HG02623 (cell line): ENCODE measurements around the gene CAMTA1.
"Not testable (repeated sequence)": the region's sequence is repeated elsewhere in the genome, so short reads cannot be mapped to it uniquely, and the experiment has no call there.

Experiments used
- ATAC-seq: cut with Tn5 transposase; IDR thresholded peaks from one replicate; pipeline ENCODE4 v1.9.1; 2021; ENCODE audit warnings: moderate library complexity; ENCODE audit not compliant: unreplicated experiment

Gene CAMTA1

GRCh38 chr1:7587108-7587772 lies 802.0 kb downstream of the CAMTA1 start:
- ATAC-seq: no peak

- ATAC-seq: no peak
These were observed 802.7 kb downstream of the CAMTA1 start for GRCh38 chr1:7587773-7588456.

DNA sequence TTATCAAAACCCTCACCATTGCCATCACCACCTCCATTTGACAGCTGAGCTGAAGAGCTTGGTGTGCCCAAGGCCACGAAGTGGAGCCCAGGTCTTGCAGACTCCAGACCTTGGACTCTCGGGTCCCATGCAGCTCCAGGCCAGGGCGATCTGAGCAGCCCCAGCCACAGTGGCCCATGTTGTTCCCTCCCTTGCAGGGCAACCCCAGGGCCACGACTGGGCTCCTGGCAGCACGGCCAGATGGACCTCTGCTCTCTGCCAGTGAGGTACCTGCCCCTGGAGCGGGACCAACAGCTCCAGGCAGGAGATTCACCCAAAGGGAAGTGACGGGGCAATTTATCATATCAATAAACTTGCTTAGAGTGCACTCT lies 803.2 kb downstream of the CAMTA1 start:
- no peak for ATAC-seq

DNA sequence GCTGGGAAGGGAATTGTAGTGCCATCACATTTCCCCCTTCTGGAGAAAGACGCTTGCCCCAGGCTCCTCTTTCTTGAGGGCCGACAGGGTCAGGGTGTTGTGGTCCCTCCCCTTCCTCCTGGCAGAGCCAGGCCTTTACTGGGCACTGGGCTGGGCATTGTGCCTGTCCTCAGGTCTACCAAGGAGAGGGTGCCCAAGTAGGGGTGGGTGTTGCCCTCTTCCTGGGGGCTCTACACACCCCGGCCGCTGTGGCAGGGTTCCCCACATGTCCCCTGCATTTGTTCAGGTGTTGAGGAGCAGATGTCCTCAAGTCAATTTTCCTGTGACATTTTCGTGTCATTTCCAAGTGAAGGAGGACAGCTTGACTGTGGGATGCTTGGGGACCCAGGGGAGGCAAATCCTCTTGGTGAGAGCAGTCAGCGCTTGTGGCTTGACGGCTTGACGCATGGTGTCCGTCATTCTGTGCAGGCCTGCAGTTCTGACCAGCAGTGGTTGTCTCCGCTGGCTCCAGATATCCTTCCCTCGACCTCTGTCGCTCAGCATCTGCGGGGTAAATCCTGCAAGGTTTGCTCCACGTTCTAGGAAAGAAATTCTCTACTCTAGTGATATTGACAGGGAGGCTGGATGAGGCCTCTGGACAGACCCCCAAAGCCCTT lies 804.0 kb downstream of the CAMTA1 start:
- ATAC-seq: no peak

DNA sequence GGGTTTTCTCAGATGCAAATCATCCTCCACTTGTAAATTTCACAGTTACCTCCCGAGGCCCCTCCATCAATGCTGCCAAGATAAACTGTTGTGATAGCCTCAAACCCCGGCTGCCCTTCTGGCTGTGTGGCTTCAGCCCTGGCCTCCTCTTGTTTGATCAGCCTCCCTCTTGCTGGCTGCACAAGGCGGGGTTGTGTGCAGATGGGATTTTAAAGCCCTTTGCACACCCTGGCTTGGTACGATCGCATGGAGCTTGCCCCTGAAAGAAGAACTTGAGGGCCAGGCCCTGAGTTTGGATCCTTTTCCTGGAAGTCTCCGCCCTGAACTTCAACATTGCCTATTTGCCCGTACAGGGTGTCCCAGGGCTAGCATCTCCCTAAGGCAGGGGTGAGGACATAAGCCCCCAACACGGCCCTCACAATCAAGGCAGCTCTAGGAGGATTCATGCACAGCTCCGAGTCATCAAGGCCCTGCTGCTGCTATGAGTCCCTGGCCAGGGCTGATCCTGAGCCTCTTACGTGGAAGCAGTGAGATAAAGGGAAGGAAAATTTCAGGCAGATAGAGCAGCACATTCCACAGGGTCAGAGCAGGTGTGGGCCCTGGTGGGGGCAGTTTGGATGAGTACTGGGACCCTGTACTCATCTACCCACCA lies 804.6 kb downstream of the CAMTA1 start:
- no peak for ATAC-seq

DNA sequence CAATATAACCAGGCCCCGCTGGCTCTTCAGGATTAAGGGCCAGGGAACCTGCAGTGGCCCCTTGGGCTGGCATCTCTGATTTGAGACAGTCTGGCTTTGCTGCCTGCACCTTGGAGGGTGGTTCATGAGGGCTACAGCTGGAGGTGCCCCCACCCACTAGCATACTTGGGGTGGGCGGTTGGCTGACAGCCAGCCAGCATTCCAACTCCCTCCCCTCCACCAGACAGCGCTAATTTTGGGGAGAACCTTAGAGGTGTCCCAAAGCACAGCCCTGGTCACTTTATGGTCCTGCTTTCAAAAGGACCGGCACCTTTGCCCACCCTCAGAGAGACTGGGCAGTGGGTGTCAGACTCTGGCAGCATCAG lies 805.2 kb downstream of the CAMTA1 start:
- no peak for ATAC-seq

GRCh38 chr1:7591565-7591964 lies 806.3 kb downstream of the CAMTA1 start:
- no peak for ATAC-seq

GRCh38 chr1:7592120-7592798 lies 807.0 kb downstream of the CAMTA1 start:
- ATAC-seq: no peak

DNA sequence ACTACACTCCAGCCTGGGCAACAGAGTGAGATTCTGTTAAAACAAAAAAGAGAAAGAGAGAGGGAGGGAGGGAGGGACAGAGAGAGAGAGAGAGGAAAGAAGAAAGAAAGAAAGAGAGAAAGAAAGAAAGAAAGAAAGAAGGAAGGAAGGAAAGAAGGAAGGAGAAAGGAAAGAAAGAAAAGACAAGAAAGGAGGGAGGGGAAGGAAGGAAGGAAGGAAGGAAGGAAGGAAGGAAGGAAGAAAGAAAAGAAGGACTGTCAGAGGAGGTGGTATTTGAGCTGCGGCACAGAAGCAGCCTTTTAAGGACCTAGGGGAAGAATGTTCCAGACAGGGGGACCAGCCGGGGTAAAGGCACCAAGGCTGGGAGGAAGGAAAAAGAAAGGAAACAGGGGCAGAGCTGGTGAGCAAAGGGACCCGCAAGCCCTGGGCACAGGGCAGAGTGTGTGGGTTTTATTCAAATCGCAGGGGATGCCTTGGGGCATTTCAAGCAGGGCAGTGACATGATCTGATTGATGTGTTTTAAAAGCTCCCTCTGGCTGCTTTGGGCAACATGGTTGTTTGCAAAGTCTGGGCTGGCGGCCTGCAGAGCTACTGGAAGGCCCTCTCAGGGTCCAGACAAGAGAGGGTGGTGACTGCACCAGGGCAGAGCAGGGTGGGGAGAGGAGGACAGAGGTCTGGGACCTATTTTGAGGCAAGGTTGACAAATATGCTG lies 808.9 kb downstream of the CAMTA1 start:
- ATAC-seq: no peak

DNA sequence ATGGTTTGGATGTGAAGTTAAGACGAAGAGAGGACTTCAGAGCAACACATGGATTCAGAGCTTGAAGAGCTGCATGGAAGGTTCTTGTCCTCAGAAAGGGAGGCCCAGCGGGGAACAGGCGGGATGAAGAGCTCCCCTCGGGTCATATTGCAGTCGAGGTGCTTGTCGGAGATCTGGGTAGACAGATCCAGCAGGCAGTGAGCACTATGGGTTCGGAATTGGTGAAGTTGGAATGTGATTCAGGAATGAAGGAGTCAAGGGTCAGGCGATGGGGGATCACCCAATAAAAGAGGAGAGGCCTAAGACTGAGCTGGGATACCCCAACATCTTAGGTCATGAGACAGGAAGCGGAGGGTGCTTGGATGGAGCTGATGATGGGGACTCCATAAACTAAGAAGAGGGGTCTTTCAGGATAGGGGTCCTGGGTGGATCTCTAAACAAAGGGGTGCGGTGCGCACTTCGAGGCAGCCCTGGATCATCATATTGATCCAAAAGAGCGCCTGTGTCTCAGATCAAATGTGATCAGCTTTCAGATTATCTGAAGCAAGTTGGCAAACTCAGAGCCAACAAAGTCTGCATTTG lies 809.6 kb downstream of the CAMTA1 start:
- no peak for ATAC-seq

DNA sequence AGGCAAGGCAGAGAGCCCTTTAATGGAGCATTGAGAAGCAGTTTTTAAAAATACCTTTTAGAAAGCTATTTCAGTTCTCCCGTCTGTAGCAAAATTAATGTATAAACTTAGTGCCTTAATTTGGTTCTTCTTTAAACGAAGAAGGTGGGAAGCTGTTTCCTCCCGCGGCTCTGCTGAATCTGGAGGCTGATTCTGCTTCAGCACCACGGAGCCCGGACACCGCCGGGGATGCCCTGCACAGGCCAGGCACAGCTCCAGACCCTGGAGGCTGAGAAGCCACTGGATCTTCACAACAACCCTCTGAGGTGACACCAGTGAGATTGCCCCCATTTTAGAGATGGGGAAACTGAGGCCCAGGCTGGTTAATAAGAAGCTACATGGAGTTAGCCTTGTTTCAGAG lies 810.1 kb downstream of the CAMTA1 start:
- no peak for ATAC-seq

DNA sequence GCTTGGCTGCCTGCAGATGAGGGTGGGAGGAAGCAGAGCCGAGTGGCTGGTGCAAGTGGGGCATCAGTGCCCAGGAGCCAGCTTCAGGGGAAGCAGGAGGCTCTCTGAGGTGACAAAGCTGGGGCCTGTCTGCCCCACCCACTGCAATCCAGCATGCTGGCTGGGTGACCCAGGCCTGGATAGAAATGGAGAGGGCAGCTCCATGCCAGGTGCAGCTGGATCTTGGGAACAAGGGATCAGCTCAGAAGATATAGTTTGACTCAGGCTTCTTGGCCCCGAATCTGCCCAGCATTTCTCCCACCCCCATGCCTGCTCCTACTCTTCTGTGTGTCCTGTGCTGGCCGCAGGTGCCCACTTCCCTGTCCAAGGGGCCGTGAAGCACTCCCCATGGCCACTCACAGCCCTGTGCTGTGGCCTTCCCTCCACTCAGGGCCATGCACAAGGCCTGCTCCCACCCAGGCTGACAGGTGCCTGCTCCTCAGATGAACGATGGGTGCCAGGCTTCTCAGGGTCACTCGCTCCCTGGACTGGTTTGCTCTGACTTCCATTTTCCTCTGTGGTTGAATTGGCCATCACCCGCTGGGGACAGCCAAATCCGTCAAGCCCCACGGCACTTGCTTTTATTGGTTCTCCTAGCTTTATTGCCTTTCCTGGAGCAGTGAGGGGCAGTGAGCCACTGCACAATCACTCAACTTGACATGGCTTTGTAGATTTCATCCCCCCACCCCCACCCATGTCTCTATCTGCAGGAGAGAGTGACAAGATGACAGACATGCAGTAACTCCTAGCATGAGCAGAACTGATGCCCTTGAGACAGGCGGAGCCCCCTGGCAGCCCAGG lies 811.1 kb downstream of the CAMTA1 start:
- ATAC-seq: no peak

DNA sequence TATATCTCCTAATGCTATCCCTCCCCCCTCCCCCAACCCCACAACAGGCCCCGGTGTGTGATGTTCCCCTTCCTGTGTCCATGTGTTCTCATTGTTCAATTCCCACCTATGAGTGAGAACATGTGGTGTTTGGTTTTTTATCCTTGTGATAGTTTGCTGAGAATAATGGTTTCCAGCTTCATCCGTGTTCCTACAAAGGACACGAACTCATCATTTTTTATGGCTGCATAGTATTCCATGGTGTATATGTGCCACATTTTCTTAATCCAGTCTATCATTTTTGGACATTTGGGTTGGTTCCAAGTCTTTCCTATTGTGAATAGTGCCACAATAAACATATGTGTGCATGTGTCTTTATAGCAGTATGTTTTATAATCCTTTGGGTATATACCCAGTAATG lies 812.8 kb downstream of the CAMTA1 start:
- ATAC-seq: not testable (repeated sequence)

DNA sequence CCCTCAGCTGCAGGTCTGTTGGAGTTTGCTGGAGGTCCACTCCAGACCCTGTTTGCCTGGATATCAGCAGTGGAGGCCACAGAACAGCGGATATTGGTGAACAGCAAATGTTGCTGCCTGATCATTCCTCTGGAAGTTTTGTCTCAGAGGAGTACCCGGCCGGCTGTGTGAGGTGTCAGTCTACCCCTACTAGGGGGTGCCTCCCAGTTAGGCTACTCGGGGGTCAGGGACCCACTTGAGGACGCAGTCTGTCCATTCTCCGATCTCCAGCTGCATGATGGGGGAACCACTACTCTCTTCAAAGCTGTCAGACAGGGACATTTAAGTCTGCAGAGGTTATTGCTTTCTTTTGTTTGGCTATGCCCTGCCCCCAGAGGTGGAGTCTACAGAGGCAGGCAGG lies 819.7 kb downstream of the CAMTA1 start:
- ATAC-seq: not testable (repeated sequence)

GRCh38 chr1:7606096-7606495 lies 820.8 kb downstream of the CAMTA1 start:
- ATAC-seq: no peak

DNA sequence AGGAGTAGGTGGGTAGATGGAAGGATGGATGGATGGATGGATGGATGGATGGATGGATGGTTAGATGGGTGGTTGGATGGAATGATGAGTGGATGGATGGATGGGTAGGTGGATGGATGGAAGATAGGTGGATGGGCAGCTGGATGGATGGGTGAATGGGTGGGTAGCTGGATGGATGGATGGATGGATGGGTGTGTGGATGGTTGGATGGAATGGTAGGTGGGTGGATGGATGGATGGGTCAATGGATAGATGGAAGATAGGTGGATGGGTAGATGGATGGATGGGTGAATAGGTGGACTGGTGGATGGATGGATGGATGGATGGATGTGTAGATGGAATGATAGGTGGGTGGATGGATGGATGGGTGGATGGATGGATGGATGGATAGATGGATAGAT lies 821.8 kb downstream of the CAMTA1 start:
- no peak for ATAC-seq

- ATAC-seq: no peak
These were observed 823.5 kb downstream of the CAMTA1 start for GRCh38 chr1:7608628-7609305.

GRCh38 chr1:7609311-7609994 lies 824.2 kb downstream of the CAMTA1 start:
- ATAC-seq: no peak
